SKM-1 treated with dmso at 0.1 percent for 144 hours (cell line): ENCODE data around the gene RNF112.
"Not testable (repeated sequence)": the region's sequence is repeated elsewhere in the genome, so short reads cannot be mapped to it uniquely, and the experiment has no call there.

ENCODE experiments used
- DNase-seq: peaks from one replicate; lab custom pipeline; 2025; ENCODE audit not compliant: unreplicated experiment; lab: John Stamatoyannopoulos, UW

The RNF112 gene

DNA sequence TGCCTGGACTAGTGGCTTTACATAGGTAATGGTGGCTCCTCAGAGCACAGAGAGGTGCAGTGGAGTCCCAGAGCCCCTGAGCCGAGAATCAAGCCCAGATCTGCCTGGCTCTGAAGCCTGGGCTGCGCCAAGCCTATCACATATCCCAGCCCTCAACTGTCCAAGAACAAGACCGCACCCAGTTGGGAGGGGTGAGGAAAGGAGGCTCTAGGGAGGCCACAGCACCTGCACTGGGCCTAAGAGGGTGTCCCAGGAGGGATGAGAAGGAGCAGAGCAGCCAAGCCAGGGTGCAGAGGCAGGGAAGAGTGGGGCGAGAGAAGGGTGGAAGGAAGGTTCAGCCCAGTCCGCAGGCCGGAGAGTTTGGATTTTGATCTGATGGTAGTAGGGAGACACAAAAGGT lies 941 bp upstream of the RNF112 start:
- no peak for DNase-seq

DNA sequence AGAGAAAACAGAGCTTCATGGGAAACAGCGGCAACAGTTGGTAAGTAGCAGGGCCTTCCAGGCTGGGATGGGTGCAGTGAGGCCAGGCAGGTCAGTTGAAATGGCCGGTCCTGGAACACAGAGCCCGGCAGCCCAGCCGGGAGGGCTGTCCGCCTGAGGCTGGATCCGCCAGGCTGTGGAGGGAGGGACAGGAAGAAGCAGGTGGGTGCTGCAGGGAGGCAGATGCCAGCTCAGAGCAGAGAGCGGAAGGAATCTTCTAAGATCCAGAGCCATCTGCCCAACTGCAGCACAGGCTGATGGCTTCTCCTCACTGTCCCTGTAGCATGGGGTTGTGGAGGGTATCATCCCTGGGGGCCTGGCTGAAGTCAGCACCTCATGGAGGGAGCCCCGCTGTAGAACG lies 599 bp downstream of the RNF112 start:
- no peak for DNase-seq

DNA sequence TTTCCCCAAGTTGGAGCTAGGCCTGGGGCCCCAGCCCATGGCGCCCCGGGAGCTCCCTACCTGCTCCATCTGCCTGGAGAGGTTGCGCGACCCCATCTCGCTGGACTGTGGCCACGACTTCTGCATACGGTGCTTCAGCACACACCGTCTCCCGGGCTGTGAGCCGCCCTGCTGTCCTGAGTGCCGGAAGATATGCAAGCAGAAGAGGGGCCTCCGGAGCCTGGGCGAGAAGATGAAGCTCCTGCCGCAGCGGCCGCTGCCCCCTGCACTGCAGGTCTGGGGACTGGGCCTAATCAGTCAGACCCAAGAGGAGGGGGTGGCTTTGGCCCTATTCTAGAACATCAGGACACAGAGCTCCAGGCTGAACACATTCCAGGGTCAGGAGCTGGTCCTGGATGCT lies 1.5 kb downstream of the RNF112 start:
- DNase-seq = no peak

DNA sequence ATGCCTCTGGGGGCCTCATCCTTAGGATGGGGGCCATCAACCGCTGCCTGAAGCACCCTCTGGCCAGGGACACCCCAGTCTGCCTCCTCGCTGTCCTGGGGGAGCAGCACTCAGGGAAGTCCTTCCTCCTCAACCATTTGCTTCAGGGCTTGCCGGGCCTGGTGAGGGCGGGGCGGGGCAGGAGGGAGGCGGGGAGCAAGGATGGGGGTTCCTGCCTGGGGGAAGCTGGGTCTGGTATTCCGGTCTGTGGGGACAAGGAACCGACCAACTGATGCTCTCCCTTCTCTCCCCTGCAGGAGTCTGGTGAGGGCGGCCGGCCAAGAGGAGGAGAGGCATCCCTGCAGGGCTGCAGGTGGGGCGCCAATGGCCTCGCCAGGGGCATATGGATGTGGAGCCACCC lies 2.0 kb downstream of the RNF112 start:
- no peak for DNase-seq

DNA sequence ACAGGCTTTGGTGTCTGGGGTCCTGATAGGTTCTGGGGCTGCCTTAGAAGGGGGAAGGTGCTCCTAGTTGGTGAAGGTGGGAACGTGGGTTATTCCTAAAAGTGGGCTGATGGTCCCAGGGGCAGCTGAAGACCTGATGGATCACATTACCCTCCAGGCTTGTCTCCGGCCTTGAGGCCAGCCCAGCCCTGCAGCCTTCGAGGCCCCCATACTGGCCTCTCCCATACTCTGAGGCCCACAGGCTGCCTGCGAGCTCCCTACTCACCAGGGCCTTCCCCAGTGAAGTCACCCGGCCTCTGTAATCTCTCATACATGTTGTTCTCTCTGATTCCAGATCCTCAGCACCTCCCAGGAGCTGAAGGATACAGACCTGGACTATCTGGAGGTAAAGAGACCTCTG lies 2.7 kb downstream of the RNF112 start:
- no peak for DNase-seq

DNA sequence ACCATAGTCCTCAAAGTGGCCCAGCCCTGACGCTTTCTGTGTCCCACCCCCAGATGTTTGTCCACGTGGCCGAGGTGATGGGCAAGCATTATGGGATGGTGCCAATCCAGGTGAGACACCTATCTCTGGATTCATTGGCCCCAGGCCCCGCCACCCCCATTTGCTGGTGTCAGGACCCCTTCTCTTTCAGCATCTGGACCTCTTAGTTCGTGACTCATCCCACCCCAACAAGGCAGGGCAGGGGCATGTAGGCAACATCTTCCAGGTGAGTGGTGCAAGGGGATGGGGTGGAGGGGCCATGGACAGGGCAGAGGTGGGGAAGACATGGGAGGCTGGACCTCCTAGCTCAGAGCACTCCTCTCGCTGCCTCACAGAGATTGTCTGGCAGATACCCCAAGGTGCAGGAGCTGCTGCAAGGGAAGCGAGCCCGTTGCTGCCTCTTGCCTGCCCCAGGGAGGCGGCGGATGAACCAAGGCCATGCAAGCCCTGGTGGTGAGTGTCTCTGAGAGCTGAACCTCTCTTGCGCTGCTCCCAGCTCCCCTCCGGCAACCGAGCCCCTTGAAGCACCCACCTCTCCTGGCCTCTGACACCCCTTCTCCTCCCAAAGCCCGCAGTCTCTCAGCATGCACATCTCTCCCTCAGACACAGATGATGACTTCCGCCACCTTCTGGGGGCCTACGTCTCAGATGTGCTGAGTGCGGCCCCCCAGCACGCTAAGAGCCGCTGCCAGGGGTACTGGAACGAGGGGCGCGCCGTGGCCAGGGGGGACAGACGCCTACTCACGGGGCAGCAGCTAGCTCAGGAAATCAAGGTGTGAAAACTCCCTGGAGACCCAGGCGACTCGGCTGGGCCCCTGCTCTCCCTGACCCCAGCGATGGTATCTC lies 3.6 kb downstream of the RNF112 start:
- no peak for DNase-seq

DNA sequence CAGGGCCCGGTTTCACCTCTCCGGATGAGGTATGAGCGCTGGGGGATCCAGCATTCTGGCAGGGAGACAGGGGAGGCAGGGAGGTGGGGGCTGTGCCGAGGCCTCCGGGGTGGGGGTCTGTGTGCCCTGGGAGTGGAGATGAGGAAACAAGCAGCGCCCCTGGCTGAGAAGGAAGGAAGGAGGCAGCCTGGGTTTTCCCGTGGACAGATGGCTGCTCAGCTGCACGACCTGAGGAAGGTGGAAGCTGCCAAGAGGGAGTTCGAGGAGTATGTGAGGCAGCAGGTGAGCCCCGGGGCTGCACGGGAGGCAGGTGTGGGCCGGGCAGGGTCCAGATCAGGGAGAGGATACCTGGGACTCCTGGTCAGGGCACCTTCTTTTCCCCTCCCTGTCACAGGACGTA lies 4.3 kb downstream of the RNF112 start:
- DNase-seq = no peak

DNA sequence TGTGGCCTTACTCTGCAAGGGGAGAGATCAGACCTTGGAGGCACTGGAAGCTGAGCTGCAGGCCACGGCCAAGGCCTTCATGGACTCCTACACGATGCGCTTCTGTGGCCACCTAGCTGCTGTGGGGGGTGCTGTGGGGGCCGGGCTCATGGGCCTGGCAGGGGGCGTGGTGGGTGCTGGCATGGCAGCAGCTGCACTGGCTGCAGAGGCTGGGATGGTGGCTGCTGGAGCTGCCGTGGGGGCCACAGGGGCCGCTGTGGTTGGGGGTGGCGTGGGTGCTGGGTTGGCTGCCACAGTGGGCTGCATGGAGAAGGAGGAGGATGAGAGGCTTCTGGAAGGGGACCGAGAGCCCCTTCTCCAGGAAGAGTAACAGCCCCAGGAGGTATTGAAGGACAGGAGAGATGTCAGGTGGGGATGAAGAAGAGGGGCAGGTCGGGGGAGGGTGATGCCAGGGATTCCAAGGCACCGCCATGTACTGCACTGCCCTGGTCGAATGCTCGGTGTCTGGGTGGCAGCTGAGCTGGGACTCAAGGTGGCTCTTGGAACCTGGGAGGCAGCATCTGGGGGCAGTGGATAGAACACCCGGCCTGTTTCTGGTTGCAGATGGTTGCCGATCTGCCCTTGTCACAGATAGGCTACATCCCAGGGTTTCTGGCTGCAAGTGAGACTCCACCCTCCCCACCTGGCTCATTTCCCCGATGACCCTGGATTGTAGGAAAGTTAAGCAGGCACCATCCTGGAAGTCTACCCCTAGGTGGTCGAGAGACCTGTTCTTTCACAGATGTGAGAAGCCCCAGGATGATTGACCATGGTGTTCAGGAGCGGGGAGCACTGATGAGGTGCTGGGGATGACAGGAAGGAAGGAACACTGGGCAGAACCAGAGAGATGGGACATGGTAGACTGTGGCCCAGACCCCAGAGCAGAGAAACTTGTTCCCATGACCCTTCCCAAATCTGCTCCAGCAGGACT lies 5.1 kb downstream of the RNF112 start:
- DNase-seq = no peak

DNA sequence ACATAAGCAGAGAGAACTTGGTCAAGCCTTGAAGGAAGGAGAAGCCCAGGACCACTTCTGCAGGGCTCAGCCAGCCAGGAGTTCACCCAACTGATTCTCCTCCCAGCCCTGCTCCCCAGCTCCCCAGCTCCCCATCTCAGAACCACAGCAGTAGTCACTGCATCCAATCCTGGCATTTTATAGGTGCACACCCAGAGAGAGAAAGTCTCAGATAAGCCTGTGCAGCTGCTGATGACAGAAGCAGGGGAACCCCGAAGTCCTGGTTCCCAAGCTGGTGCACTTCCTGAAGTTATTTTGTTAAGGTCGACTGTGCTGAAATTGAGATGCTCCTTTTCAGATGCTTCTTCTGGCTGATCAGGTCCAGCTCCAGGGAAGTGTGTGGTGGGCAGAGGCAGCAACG lies 6.6 kb downstream of the RNF112 start:
- DNase-seq = no peak

DNA sequence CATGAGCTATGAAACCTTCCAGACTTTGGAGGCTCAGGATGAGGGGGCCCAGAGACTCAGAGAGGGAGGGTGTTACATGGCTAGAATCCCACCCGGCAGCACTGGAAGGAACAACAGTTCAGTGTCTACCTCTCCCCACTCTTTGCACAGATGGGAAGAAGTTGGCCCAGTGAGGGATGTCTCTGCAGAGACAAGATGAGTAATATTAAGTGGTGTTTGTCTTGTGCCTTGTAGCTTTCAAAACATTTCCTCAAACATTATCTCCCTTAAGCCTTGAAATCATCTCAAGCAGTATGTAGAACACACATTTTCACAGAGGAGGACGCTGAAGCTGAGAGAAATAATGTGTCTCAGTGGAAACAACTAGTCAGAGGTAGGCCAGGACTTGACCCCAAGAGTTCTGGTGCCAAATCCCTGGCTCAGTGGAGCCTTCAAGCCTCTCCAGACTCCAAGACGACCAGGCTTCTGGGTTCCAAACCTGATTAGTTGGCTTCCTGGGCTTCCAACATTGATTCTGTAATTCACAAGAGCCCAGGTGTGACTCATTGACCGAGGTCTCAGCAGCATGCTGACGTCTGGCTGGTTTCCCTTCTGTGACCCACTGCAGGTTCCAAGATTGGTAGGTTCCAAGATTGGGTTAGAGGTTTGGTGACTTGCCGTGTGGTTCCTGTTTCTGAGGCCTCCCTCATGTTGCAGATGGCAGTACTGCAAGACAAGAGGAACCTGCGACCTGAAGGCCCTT lies 7.4 kb downstream of the RNF112 start:
- DNase-seq = peak; percentile 64

DNA sequence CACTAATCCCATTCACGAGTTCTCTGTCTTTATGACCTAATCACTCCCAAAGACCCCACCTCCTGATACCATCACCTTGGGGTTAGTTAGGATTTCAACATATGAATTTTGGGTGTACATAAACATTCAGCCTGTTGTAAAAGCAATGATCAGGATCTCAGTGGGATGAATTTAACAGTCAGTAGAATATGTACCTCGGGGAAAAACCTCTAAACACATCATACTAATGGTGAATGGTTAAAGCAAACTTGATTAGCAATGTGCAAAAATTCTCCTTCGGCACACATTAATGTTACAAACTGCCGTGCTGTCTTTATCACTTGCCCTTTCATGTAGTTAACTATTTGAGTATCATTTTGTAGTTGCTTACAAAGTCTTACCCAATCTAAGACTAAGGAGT lies 10.2 kb downstream of the RNF112 start:
- DNase-seq = no peak

DNA sequence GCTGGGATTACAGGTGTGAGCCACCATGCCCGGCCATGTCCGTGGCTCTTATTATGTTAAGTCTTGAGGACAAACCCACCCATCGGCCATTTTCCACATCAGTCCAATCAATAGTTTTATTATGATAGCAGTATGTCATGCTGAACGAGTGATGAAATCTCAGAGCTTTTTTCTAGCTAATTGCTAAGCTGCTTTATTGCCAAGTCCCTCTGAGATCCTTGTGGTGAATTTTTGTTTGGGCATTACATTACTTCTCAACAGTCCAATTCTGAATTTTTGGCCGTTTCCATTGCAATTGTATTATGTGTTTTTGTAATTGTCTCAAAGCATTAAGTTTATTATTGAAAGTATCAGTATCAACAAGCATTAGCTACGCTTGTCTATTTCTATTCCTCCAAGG lies 10.9 kb downstream of the RNF112 start:
- DNase-seq = no peak

DNA sequence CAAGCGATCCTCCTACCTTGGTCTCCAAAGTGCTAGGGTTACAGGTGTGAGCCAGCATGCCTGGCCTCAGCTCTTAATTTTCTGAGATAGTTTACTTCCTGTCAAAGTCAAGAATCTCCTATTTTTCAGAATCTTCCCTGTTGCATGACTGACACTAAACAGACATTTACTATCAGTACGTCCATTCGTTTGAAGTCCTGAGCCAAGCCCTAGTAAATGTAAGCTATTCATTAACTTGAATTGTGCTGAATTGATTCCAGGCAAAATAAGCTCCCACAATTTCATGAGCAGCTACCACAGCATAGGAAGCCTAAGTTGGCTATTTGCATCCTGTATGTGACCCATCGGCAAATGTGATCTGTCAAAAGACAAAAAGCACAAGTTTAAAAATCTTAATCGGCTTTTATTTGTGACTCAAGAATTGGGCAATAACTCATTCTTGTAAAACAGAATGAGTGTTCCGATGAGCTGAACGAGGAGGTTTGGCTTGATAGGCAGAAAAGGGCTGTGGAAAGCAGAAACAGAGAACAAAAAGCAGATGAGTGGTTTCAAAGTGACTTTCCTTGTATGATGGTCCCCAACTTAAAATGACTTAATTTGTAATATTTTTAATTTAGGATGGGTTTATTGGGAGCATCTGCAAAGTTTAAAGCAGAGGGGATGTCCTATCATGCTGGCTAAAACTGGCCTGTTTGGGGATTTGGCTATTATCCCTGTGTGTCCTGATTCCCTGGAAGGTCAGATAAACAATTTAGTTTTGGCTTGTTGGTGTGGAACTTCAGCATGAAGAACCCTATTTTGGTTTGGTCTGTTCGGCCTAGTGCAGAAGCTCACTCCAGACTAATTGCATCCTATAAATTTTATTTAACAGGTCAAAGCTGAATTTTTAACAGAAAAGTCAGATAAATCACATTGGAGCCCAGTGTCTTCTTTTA lies 14.2 kb downstream of the RNF112 start:
- DNase-seq = no peak

DNA sequence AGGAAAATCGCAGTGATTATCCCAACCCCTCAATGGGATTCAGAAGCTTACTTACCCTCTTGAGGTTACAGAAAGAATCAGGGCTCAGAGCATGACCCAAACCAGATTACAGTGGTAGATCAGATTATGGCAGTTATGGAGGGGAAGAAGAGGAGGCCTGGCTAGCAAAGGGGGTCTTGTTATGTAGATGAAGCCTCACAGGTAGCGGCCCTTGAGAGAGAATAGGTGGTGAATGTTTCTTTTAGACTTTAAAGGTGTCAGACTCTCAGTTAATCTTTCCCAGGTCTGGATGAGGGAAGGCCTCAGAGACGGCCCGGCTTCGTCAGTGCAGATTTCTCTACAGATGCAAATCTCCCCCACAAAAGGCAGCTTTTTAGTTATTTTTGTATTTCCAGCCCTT lies 15.6 kb downstream of the RNF112 start:
- DNase-seq = no peak

DNA sequence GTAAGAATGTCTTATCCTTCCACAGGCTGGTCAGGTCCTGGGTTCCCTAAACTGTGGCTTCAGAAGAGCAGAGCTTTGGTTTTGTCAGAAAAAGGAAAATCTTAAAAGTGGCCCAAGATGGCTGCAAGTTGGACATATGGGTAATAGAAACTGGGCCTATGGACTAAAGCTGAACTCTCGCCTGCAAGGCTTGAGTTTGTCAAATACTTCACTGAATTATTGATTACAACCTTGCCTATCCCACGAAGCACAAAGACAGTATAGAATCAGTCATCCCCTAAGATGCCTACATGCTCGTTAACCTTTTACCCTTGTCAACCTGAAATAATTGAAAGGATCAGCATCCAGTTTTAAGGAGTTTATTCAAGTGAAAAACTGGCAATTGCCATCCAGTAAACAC lies 20.7 kb downstream of the RNF112 start:
- DNase-seq = no peak

DNA sequence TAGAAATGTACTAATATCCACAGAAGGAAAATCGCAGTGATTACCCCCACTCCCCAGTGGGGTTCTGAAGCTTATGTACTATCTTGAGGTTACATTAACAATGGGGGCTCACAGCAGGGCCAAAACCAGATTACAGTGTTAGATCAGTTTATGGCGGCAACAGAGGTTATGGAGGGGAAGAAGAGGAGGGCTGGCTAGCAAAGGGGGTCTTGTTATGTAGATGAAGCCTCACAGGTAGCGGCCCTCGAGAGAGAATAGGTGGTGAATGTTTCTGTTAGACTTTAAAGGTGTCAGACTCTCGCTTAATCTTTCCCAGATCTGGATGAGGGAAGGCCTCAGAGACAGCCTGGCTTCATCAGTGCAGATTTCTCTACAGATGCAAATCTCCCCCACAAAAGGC lies 22.2 kb downstream of the RNF112 start:
- no peak for DNase-seq

DNA sequence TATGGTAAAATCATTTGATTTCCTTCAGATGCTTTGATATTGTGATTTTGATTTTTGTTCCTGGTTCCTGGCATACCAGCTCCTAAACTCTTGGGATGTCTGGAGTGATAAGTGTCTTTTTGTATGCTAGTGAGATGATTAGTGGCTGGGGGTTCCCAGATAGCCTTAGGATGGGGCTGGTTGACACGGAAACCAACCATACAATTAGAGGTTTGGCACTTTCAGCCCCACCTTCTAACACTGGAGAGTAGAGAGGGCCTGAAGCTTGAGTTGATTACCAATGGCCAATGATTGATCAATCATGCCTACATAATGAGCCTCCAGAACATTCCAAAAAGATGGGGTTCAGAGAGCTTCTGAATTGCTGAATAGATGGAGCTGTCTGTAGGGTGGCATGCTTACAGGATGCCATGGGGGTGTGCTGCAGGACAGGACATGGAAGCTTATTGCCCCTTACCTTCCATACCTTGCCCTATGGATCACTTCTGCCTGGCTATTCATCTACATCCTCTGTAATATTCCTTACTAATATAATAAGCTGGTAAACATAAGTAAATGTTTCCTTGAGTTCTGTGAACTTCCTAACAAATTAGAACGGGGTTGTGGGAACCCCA lies 22.8 kb downstream of the RNF112 start:
- no peak for DNase-seq

DNA sequence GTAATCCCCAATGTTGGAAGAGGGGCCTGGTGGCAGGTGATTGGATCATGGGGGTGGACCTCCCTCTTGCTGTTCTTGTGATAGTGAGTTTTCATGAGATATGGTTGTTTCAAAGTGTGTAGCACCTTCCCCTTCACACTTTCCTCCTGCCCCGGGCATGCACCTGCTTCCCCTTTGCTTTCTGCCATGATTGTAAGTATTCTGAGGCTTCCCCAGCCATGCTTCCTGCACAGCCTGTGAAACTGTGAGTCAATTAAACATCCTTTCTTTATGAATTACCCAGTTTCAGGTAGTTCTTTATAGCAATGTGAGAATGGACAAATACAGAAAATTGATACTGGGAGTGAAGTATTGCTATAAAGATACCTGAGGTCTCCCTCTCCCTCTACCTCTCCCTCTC lies 29.4 kb downstream of the RNF112 start:
- no peak for DNase-seq

DNA sequence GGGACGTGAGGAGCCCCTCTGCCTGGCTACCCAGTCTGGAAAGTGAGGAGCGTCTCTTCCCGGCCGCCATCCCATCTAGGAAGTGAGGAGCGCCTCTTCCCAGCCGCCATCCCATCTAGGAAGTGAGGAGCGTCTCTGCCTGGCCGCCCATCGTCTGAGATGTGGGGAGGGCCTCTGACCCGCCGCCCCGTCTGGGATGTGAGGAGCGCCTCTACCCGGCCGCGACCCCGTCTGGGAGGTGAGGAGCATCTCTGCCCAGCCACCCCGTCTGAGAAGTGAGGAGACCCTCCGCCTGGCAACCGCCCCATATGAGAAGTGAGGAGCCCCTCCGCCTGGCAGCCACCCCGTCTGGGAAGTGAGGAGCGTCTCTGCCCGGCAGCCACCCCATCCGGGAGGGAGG lies 30.3 kb downstream of the RNF112 start:
- not testable (repeated sequence) for DNase-seq

DNA sequence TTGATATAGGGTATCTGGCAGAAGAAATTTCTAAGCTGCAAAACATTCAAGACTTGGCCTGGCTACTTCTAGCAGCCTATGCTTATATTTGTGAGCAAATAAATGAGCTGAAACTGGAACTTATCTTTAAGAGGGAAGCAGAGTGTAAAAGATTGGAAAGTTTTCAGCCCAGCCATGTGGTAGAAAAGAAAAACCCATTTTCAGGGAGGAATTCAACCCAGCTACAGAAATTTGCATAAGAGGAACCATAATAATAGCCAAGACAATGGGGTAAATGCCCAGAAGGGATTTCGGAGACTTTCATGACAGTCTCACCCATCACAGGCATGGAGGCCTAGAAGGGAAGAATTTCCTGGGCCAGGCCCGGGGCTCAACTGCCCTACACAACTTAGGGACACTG lies 31.7 kb downstream of the RNF112 start:
- no peak for DNase-seq
